Spleen (tissue), 7 donors: ENCODE data around the gene SLC8B1.

Experiments
- CTCF ChIP-seq, 11 experiments: fragments of 200-600 bp in 7 of 11; fragments of 450-650 bp in 4 of 11; sonication (generic) in 4 of 11; IDR thresholded peaks in 8 of 11; conservative IDR thresholded peaks in 3 of 11; 1 replicate in 7 of 11; 2 replicates in 4 of 11; pipeline versions ENCODE4 v1.4.0 to v1.8.0; 2016 to 2021; ENCODE audit warnings: antibody characterized with exemption in 11 of 11, inconsistent platforms in 4 of 11, mild to moderate bottlenecking in 1 of 11
- POLR2AphosphoS5 ChIP-seq, 3 donors: sonication (generic); formaldehyde crosslinking; IDR thresholded peaks; one replicate each; pipeline ENCODE4 v1.5.1; 2017; ENCODE audit warnings: antibody characterized with exemption in 3 of 3
- donor health status: DM: no; HTN: no; CAD: no; lungs with moderate emphysema.
- donor health status: DM: no; HTN: no; CAD: no.
- donor health status: DM: no; HTN: no; CAD: no.

- no peak for TF ChIP-seq CTCF (IDR thresholded peaks at IDR 0.05 in 8 of 11, conservative IDR thresholded peaks at IDR 0.05 in 3 of 11)
- no peak for TF ChIP-seq POLR2AphosphoS5 (IDR thresholded peaks at IDR 0.05)
These were observed 10.4 kb upstream of the SLC8B1 start for GRCh38 chr12:113345318-113345717.
